CD4-positive, alpha-beta T cell (primary cell): Measurements from ENCODE around the gene MACROD2. TPM values are rescaled to one million over a fixed set of nuclear protein-coding genes. Genes with fewer than 3 reads are reported as not detected.

Experiments
- ATAC-seq: fragments of 200-7000 bp; cut with Tn5 transposase; one replicate; pipeline ENCODE4 v1.10.0; 2022; ENCODE audit warnings: mild to moderate bottlenecking; ENCODE audit not compliant: poor library complexity
- CTCF ChIA-PET: fragments of 350-600 bp; sonication (Branson Sonifier 250); formaldehyde crosslinking; loops from one replicate; lab custom pipeline; 2021; ENCODE audit warnings: antibody characterized with exemption, inconsistent platforms; lab: Charles Lee
- POLR2A ChIA-PET: fragments of 350-600 bp; sonication (Branson Sonifier 250); formaldehyde crosslinking; loops from one replicate; lab custom pipeline; 2021; ENCODE audit warnings: antibody characterized with exemption, inconsistent platforms; lab: Charles Lee
- DNase-seq, 14 experiments: peaks; one replicate each; pipeline ENCODE4 v3.0.0-alpha.2; 2013 to 2020; ENCODE audit warnings: mixed read lengths in 2 of 14
- H3K27ac ChIP-seq, 2 donors: one replicate each; pipeline versions ENCODE4 v1.5.1 to v1.7.0; 2013; ENCODE audit warnings: low read length in 2 of 2, low read depth in 1 of 2, mild to moderate bottlenecking in 1 of 2
- H3K27me3 ChIP-seq, 2 experiments: 1 replicate in 1 of 2; 2 replicates in 1 of 2; pipeline versions ENCODE4 v1.6.1 to v1.7.0; 2013; ENCODE audit warnings: low read length in 2 of 2, control low read depth in 1 of 2, mild to moderate bottlenecking in 1 of 2, moderate library complexity in 1 of 2; ENCODE audit not compliant: insufficient read depth in 2 of 2, control insufficient read depth in 1 of 2
- H3K36me3 ChIP-seq: one replicate; pipeline ENCODE4 v1.6.1; 2013; ENCODE audit warnings: low read length, control low read depth; ENCODE audit not compliant: insufficient read depth
- H3K4me1 ChIP-seq: one replicate; pipeline ENCODE4 v1.6.1; 2013; ENCODE audit warnings: low read length, control low read depth; ENCODE audit not compliant: insufficient read depth
- H3K4me3 ChIP-seq: one replicate; pipeline ENCODE4 v1.5.1; 2013; ENCODE audit warnings: mild to moderate bottlenecking, low read length, moderate library complexity
- H3K9me3 ChIP-seq, 2 experiments: 1 replicate in 1 of 2; 2 replicates in 1 of 2; pipeline versions ENCODE4 v1.6.1 to v1.7.0; 2013; ENCODE audit warnings: low read length in 2 of 2, mild to moderate bottlenecking in 2 of 2, control low read depth in 1 of 2, moderate library complexity in 1 of 2; ENCODE audit not compliant: control insufficient read depth in 1 of 2, insufficient read depth in 1 of 2
- H3K27ac Mint-ChIP-seq: one replicate; pipeline ENCODE4 v1.8.0; 2020; ENCODE audit warnings: mixed read lengths
- H3K27me3 Mint-ChIP-seq: one replicate; pipeline ENCODE4 v1.8.0; 2021; ENCODE audit warnings: mixed read lengths
- H3K36me3 Mint-ChIP-seq: one replicate; pipeline ENCODE4 v1.8.0; 2021; ENCODE audit warnings: low read depth, mixed read lengths
- H3K4me1 Mint-ChIP-seq: one replicate; pipeline ENCODE4 v1.8.0; 2021; ENCODE audit warnings: low read depth, mixed read lengths
- H3K4me3 Mint-ChIP-seq: one replicate; pipeline ENCODE4 v1.8.0; 2020; ENCODE audit warnings: mild to moderate bottlenecking, mixed read lengths
- H3K9me3 Mint-ChIP-seq: one replicate; pipeline ENCODE4 v1.8.0; 2020; ENCODE audit warnings: mixed read lengths
- intact Hi-C, 2 experiments: fragments of 100-400 bp; cut with DNase I in 1 of 2; cut with micrococcal nuclease in 1 of 2; formaldehyde crosslinking; loops; one replicate each; pipeline versions ENCODE4 v1.15.1 to v1.9.0; 2023 to 2025; cut with DNase I, micrococcal nuclease
- total RNA-seq, 174 experiments: library from RNA in 2 of 174; stranded (reverse) in 2 of 174; gene quantifications; one replicate each; pipeline ENCODE4 v1.2.3 and lab custom pipeline; 2021 to 2026
- TF ChIP-seq, protein P1 (sequence below): fragments of 200-600 bp; IDR thresholded peaks from one replicate; pipeline ENCODE4 v1.8.0; 2022; ENCODE audit warnings: antibody characterized with exemption, mild to moderate bottlenecking

Gene MACROD2
- total RNA-seq, 2 experiments from 2014 or later, result not detected

DNA sequence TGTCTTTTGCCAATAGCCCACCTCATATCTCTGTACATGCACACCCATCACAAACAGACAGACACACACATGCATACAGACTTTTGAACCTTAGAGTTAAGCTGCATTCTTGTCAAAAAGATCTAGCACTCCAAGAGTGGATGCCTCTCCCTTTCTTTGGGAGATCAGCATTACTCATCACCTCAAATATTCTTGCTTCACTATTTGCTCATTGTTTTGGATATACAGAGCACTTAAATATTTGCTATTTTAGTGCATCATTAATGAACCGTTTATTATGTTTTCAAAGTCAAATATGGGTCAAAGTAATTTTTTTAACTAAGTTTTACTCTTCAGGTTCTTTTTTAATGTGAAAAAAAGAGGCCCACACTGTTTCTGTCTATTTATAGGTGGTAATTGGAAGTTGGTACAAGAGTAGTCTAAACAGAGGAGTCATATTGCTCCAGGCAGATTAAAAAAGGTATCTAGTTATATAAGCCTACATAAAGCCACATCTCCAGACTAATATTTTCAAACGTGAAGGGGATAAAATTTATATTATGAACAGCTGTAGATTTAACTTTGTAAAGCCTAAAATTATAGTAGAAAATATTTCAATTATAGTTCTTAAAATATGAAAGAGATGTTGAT, 239.5 kb downstream of the MACROD2 start:
- Mint-ChIP-seq H3K9me3 (peaks cover 12% of the 10 kb centered on the region), H3K4me1 (no peaks in the 10 kb centered on the region), H3K27ac (no peak overlapping the region), H3K36me3 (no peaks in the 10 kb centered on the region), H3K4me3 (no peak overlapping the region), H3K27me3 (no peaks in the 10 kb centered on the region)
- Histone ChIP-seq H3K4me3 (no peak overlapping the region), H3K9me3 (peaks cover 0 to 8% of the 10 kb centered on the region in 2 experiments), H3K36me3 (no peaks in the 10 kb centered on the region), H3K4me1 (no peaks in the 10 kb centered on the region), H3K27ac (no peak overlapping the region), H3K27me3 (no peaks in the 10 kb centered on the region)
- ATAC-seq (no peak), DNase-seq (no peak)
- ChIA-PET CTCF (no interaction called here), POLR2A (no interaction called here)
- TF ChIP-seq, protein P1, sequence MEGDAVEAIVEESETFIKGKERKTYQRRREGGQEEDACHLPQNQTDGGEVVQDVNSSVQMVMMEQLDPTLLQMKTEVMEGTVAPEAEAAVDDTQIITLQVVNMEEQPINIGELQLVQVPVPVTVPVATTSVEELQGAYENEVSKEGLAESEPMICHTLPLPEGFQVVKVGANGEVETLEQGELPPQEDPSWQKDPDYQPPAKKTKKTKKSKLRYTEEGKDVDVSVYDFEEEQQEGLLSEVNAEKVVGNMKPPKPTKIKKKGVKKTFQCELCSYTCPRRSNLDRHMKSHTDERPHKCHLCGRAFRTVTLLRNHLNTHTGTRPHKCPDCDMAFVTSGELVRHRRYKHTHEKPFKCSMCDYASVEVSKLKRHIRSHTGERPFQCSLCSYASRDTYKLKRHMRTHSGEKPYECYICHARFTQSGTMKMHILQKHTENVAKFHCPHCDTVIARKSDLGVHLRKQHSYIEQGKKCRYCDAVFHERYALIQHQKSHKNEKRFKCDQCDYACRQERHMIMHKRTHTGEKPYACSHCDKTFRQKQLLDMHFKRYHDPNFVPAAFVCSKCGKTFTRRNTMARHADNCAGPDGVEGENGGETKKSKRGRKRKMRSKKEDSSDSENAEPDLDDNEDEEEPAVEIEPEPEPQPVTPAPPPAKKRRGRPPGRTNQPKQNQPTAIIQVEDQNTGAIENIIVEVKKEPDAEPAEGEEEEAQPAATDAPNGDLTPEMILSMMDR, result no peak
- intact Hi-C loops, result no loop called here

DNA sequence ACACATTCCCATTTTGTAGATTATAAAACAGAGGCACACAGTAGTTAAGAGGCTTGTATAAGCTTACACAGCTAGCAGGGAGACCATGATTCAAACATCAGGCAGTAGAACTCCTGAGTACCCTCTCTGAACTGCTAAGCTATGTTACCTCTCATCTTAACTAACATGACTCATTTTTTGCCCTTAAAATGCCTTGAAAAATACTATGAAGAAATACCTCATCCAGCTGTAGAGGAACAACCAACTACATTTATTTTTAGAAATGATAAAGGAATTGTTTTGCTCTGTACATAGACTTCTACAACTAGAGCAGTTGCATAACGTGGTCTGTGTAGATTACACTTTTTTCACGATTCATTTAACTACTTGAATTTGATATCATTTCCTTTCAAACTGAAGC, 240.0 kb downstream of the MACROD2 start:
- Histone ChIP-seq H3K4me3 (no peak overlapping the region), H3K9me3 (peaks cover 0 to 8% of the 10 kb centered on the region in 2 experiments), H3K4me1 (no peaks in the 10 kb centered on the region), H3K27me3 (no peaks in the 10 kb centered on the region), H3K36me3 (no peaks in the 10 kb centered on the region), H3K27ac (no peak overlapping the region)
- POLR2A ChIA-PET, result no interaction called here
- CTCF ChIA-PET, result no interaction called here
- no peak overlapping the region for H3K4me3 Mint-ChIP-seq
- H3K4me1 Mint-ChIP-seq, result no peaks in the 10 kb centered on the region
- H3K27ac Mint-ChIP-seq, result no peak overlapping the region
- H3K27me3 Mint-ChIP-seq, result no peaks in the 10 kb centered on the region
- TF ChIP-seq, protein P1, result no peak
- H3K9me3 Mint-ChIP-seq, result peaks cover 11% of the 10 kb centered on the region
- H3K36me3 Mint-ChIP-seq, result no peaks in the 10 kb centered on the region
- intact Hi-C loops, result no loop called here
- no peak for DNase-seq
- ATAC-seq, result no peak

DNA sequence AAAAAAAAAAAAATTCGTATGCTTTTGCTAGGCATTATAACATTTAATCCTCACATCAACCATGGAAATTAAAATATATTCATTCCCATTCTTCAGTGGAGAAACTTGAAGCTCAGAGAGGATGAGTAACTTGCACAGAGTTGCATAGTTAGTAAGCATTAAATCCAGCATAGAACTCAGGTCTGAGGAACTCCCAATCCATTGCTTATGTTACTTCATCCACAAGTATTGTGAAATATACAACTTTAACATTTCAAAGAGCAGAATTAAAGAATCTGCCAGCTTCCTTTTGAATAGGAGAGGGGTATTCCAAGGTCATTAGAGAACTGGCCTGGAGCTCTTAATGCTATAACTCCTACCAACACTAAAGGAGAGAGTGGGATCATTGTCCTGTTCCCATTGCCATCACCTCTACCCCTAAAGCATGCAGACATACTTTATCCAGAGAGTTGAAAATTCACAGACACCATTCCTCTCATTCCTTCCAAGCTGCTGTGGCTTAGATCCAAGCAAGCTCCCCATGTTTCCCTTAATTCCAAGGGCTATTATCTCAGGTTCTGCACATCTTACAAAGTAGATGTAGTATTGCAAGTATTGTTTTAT, 250.2 kb downstream of the MACROD2 start:
- Histone ChIP-seq H3K4me3 (no peak overlapping the region), H3K4me1 (no peaks in the 10 kb centered on the region), H3K9me3 (peaks cover 0 to 5% of the 10 kb centered on the region in 2 experiments), H3K27me3 (no peaks in the 10 kb centered on the region), H3K27ac (no peak overlapping the region), H3K36me3 (no peaks in the 10 kb centered on the region)
- intact Hi-C loops, result no loop called here
- no peaks in the 10 kb centered on the region for H3K4me1 Mint-ChIP-seq
- H3K4me3 Mint-ChIP-seq, result no peak overlapping the region
- ATAC-seq, result no peak
- no peak for DNase-seq
- ChIA-PET CTCF (no interaction called here), POLR2A (no interaction called here)
- H3K27me3 Mint-ChIP-seq, result no peaks in the 10 kb centered on the region
- no peaks in the 10 kb centered on the region for H3K36me3 Mint-ChIP-seq
- H3K27ac Mint-ChIP-seq, result no peak overlapping the region
- peaks cover 2% of the 10 kb centered on the region for H3K9me3 Mint-ChIP-seq
- TF ChIP-seq, protein P1, result no peak
